NK-92 treated with Interleukin-12 subunit alpha and Interleukin-12 subunit beta, amount 100 ng/mL, for 24 hours (cell line): ENCODE results near the gene ARID5B.

Source experiments
- DNase-seq: peaks from one replicate; lab custom pipeline; 2025; lab: John Stamatoyannopoulos, UW

ARID5B gene

GRCh38 chr10:62077330-62078015, 176.0 kb downstream of the ARID5B start:
- no peak for DNase-seq

GRCh38 chr10:62079885-62080559, 178.5 kb downstream of the ARID5B start:
- DNase-seq = no peak

GRCh38 chr10:62080905-62081304, 179.4 kb downstream of the ARID5B start:
- DNase-seq = no peak

- DNase-seq = no peak
Observed at GRCh38 chr10:62081341-62082270, 180.1 kb downstream of the ARID5B start.

GRCh38 chr10:62082271-62082656, 180.8 kb downstream of the ARID5B start:
- DNase-seq = no peak

GRCh38 chr10:62082729-62083411, 181.4 kb downstream of the ARID5B start:
- no peak for DNase-seq

GRCh38 chr10:62083412-62084267, 182.1 kb downstream of the ARID5B start:
- no peak for DNase-seq

- DNase-seq = no peak
Observed at GRCh38 chr10:62084451-62084850, 183.0 kb downstream of the ARID5B start.

GRCh38 chr10:62085404-62085803, 183.9 kb downstream of the ARID5B start:
- DNase-seq = no peak

GRCh38 chr10:62085821-62086220, 184.3 kb downstream of the ARID5B start:
- no peak for DNase-seq

GRCh38 chr10:62087329-62087728, 185.8 kb downstream of the ARID5B start:
- DNase-seq = no peak

- no peak for DNase-seq
Observed at GRCh38 chr10:62088786-62089185, 187.3 kb downstream of the ARID5B start.

GRCh38 chr10:62092301-62093030, 191.0 kb downstream of the ARID5B start:
- no peak for DNase-seq

- no peak for DNase-seq
Observed at GRCh38 chr10:62093863-62094291, 192.4 kb downstream of the ARID5B start.

GRCh38 chr10:62095181-62096122, 194.0 kb downstream of the ARID5B start:
- DNase-seq = no peak

GRCh38 chr10:62096256-62096933, 194.9 kb downstream of the ARID5B start:
- DNase-seq = no peak

GRCh38 chr10:62098278-62099121, 197.0 kb downstream of the ARID5B start:
- no peak for DNase-seq

- no peak for DNase-seq
Observed at GRCh38 chr10:62099299-62099698, 197.8 kb downstream of the ARID5B start.
